Left kidney (tissue), 2 donors: ENCODE data around the gene CXCL17. TPM values are rescaled to one million over a fixed set of nuclear protein-coding genes. Genes with fewer than 3 reads are reported as not detected.

Source experiments
- DNase-seq: peaks from one replicate; pipeline ENCODE4 v3.0.0-alpha.2; 2013
- polyA plus RNA-seq: library from polyadenylated mRNA; unstranded; fragments of 120-200 nt; gene quantifications from one replicate; pipeline ENCODE4 v1.2.1, GENCODE V29; 2013; ENCODE audit not compliant: insufficient read length

The CXCL17 gene
- polyA plus RNA-seq, 1 donor, result not detected

GRCh38 chr19:42424345-42424707 lies 18.4 kb downstream of the CXCL17 start:
- DNase-seq, result no peak

- peak; percentile 95 for DNase-seq
These were observed 19.0 kb downstream of the CXCL17 start for GRCh38 chr19:42423462-42424344.

DNA sequence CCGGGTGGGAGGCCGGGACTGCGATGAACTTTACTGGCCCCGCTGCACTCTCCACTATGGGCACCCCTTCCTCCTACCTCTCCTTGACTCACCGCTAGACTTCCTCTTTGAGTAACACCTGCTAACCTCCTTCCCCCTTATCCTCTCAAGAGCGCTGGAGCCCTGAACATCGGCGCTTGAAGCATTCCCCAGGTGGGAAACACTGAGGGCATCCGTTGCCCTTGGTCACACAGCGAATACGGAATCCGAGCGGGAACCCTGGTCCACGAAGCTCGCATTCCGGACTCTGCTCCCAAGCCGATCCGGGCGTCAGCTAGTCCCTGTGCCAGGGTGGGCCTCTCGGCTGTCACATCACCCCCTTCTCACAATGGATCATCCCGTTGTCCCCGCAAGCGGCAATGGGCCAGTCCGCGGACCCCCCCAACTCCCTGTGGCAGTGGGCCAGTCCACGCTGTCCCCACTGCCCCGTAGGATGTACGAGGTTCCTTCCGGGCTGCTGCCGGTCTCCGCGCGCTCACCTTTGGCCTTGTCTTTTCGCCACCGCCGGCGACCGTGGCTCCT lies 19.8 kb downstream of the CXCL17 start:
- peak; percentile 53 for DNase-seq

DNA sequence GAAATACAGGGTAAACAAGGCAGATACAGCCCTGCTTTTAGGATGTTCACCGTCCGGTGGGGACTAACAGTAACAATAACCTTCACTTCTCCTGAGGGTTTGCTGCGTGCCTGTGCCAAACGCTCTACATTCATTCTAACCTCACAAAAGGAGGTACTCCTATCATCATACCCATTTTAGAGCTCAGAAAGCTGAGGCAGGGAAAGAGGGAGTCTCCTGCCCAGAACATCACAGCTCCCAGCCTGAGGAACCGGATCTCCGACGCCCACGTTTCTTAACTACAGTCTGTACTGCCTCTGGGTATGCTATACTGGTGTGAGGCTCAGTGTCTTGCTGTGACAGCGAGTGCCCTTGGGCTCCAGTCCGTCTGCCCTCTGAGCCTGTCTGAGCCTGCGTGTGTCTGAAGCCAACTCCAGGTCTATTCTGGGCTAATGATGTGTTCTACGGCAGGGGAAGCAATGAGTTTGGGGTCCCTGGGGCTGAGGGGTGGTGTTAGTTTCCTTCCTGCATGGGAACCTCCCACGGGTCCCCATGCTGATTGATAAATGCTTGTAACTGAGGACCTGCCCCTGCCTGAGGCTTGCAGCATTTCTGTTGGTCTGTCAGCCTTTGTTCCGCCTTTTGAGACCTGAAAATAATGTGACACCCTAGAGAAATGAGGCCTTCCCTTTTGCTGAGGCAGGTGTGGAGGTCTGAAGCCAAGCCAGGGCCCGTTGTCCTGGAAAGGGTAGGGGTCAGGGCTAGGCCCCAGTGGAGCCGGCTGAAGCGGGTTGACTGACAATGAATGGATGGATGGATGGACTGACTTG lies 20.4 kb downstream of the CXCL17 start:
- DNase-seq, result no peak

DNA sequence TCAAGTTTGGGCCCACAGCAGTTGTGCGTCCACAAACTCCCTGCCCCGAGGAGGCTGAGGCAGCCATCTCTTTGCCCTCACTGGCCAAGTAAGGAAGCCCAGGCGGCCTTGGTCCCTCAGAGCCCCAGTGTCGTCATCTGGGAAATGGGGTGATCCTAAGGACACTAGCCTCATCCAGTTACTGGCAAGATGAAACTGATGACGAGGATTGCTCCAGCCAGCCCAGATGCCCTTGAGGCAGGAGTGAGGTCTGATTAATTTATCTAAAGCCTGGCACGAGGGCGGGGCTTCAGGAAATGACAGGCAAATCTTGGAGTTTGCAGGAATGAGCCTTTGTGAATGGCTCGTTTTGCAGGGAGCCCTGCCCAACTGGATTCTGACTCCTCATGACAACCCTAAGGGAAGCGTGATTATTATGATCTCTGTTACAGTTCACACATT lies 21.1 kb downstream of the CXCL17 start:
- no peak for DNase-seq

DNA sequence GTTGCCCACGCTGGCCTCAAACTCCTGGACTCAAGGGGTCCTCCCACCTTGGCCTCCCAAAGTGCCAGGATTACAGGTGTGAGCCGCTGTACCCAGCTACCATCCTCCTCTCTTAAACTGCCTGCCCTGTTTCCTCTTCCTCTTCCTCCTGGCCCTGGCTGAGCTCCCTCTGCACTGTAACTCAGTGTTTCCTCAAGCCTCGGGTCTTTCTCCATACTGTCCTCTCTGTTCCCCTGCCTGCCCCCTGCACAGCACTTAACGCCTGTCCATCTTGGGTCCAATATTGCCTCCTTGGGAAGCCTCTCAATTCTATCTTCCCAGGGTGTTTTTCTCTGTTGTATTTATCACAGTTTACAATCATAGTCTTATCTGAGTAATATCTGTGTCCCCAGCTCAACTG lies 21.6 kb downstream of the CXCL17 start:
- DNase-seq, result no peak

DNA sequence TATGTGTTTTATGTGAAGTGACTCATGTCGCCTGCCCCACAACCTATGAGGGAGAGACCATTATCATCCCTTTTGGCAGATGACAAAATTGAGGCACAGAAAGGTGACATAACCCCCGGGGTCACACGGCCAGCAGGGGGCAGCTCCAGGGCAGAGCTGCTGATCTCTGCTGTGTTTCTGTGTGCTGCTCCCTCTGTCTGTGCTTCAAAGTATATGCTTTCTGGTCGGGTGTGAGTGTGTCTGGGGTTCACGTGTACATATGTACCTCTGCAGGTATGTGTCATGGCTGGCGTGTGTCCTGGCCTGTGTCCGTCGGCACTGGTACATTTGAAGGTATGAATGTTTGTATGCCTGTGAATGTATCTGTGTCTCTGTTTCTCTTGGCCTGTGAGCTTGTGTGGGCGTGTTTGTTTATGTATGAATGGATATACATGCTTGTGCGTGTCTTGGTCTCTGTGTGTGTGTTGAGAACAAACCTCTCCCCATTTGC lies 22.6 kb downstream of the CXCL17 start:
- no peak for DNase-seq

- DNase-seq, result no peak
These were observed 23.4 kb downstream of the CXCL17 start for GRCh38 chr19:42419309-42419708.

DNA sequence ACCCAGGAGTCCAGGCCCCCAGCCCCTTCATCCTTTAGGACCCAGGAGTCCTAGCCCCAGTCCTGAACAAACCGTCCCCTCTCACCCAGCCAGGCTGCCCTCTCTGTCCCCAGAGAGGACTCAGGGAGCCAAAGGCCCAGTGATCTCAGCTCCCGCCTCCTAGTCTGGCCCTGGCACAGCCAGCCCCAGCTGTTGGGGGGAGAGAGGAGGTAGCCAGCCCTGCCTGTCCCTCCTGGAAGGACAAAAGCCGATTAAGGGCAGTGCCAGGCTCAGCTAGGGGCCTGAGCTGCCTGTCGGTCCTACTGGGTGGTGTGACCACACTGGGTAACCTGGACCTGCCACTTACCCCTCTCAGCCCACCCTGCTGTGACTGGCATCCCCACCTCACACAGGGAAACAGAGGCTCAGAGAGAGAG lies 30.1 kb downstream of the CXCL17 start:
- DNase-seq, result no peak

DNA sequence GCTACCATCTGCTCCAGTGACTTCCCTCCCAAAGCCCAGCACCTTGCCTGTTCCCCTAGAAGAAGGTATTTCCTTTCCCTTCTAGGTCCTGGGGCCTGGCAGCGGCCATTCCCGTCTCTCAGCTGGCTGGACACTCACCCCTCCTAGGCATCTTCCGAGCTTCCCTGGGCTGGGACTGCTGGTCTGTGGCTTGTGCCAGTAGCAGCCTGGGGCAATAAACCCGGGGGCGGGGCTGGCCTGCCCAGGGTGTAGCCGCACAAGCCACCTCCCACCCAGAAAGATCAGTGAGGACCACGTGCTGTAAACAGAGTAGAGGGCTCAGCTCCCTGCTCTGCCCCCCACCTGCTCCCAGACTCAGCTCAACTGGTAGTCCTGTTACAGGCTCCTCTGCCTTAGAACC lies 30.5 kb downstream of the CXCL17 start:
- DNase-seq, result no peak

DNA sequence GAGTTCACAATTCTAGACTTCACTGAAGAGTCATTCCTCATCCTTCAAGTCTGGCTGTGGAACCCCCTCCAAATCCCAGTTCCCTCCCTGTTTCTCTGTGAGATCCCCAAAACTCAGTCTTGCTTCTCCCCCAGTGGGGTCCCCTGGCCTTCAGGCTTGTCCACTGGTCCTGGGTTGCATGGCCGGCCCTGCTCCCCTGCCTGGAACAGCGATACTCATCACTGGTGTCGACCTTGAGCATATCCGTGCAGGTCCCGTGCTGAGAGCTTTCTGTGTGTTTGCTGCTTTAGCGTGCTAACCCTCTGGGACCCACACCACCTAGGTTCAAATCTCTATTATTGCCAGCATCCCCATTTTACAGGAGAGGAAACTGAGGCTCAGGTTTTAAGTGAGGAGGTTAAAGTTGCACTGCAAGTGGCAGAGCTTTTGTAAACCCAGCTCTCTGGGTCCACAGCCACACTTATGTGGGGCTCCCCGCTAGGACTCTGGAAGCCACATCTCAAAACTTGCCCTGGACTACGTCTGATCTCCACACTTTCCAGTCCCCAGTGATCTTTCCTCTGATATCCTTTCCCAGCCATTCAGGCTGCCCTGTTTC lies 31.1 kb downstream of the CXCL17 start:
- DNase-seq, result no peak

GRCh38 chr19:42410371-42410770 lies 32.4 kb downstream of the CXCL17 start:
- no peak for DNase-seq

DNA sequence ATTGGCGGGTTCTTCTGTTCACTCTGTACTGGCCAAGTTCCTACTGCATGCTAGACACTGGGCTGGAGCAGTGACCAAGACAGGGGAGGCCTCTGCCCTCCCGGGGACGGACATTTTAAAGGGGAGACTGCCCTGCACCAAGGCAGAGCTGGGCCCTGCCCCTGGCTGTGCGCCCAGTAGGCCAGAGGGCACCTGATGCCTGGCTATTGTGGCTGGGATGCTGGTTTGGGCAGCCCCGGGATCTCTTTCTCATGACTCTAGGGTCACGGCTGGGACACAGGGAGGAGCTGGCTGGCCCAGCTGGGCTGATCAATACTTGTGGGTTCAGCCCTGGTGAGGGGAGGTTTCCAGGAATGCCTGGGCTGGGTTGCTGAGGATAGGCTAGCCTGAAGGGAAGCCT lies 33.3 kb downstream of the CXCL17 start:
- no peak for DNase-seq

GRCh38 chr19:42407816-42408175 lies 35.0 kb downstream of the CXCL17 start:
- DNase-seq, result no peak

- DNase-seq, result no peak
These were observed 35.5 kb downstream of the CXCL17 start for GRCh38 chr19:42407085-42407815.

GRCh38 chr19:42406111-42406510 lies 36.6 kb downstream of the CXCL17 start:
- DNase-seq, result no peak

DNA sequence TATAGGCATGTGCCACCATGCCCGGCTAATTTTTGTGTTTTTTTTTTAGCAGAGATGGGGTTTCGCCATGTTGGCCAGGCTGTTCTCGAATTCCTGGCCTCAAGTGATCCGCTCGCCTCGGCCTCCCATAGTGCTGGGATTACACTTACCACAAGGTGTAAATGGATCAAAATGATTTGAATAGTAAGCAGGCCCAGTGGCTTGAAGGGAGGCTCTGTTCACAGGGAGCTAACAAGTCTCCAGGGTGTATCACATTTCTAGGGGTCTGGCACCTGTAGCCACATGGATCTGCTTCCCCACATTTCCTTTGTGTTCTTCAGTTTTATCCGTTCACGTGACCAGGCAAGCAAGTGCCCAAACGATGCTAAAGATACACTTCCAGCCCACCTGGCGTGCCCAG lies 39.2 kb downstream of the CXCL17 start:
- DNase-seq, result no peak

- no peak for DNase-seq
These were observed 40.2 kb downstream of the CXCL17 start for GRCh38 chr19:42402376-42403116.

DNA sequence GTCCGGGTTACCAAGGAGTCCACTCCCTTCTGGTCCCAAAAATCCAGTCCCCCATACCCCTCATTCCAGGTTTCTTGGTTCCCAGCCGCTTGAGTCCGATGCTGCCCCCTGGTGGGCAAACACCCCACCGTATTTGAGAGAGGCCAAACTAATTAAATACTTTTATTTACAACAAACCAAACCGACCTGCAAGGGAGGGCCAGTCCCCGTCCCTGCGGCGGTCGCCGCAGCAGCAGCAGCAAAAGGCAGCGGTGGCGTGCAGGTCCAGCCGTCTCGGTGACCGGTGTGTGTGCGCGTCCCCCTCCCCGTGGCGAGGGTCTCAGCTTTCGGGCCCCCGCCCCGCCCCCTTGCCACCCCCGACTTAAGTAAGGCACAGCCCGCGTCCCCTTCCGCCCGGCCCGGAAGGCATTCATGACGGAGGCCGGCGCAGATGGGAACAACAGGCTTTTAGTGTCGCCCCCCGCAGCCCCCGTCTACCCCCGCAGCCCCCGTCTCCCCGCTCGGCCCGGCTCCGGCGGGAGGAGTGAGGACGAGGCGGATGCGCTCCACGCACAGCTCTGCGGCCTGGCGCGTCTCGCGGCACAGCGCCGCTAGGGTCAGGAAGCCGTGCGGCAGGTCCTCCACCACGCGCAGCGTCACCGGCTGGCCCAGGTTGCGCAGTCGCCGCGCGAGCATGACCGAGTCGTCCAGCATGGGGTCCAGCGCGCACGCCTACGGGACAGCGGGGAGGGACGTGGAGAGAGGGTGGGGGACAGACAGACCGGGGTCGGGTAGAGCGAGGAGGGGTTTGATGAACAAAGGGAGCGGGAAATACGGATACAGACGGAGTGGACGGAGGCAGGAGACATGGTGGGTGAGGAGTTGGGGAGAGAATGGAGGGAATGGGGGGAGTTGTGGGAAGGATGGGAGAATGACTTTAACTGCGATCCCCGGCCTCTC lies 41.1 kb downstream of the CXCL17 start:
- peak; percentile 88 for DNase-seq

- DNase-seq, result no peak
These were observed 42.3 kb downstream of the CXCL17 start for GRCh38 chr19:42400404-42400803.
